RPMI8226 (cell line): ENCODE measurements around the gene STAT2.
"Not testable (repeated sequence)": the region's sequence is repeated elsewhere in the genome, so short reads cannot be mapped to it uniquely, and the experiment has no call there.

Source experiments
- DNase-seq: peaks from one replicate; pipeline ENCODE4 v3.0.0-alpha.2; 2015

The STAT2 gene

DNA sequence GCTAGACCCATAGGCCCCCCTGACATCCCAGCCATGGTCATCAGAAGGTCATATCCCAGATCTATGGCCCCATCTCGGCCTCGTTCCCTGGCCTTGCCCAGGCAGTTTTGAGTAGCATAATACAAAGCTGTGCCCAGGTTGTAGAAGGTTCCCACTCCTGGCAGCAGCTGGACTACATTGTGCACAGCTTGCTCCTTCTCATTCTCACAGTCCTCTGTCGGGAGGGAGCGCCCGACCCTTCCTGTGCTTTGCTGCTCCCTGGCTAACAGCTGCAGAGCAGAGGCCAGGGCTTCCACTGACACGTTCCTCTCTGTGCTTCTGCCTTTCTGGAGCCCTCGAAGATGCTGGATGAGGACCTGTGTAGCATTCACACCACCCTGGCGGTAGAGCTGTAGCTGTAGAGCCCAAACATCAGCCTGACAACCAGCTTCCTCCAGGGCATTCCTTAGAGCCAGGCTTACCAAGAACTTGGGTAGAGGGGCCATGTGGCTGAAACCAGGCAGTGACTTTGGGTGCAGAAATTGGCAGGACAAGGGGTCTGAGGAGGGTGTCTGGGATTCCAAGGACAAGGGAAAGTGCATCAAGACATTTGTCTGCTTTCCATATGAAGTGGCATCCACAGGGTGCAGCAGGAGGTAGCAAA is 1.7 kb upstream of the STAT2 start:
- no peak for DNase-seq

DNA sequence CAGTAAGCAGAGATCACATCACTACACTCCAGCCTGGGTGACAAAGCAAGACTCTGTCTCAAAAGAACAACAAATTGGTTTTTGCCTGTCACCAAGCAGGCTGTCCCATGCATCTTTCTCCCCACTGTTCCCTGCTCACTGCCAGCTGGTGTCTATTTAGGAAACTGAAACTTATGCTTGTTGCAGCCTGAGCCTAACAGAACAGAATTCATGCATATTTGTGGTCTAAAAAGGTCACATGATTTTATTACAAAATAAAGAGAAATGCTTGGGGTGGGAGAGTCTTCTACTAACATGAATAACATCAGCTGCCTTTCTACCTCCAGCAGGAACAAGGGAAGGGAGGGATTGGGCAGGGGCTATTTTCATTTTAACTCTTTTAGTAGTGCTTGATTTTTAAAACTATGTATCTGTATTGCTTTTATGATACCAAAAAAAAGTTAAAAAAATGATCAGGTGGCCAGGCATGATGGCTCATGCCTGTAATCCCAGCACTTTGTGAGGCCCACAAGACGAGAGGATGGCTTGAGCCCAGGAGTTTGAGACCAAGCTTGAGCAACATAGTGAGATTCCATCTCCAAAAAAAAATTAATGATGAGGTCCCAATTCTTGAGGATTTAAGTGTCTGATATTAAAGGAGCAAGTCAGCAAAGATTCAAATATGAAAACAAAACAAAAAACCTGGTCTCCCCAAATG is 923 bp downstream of the STAT2 start:
- DNase-seq: peak; percentile 77

DNA sequence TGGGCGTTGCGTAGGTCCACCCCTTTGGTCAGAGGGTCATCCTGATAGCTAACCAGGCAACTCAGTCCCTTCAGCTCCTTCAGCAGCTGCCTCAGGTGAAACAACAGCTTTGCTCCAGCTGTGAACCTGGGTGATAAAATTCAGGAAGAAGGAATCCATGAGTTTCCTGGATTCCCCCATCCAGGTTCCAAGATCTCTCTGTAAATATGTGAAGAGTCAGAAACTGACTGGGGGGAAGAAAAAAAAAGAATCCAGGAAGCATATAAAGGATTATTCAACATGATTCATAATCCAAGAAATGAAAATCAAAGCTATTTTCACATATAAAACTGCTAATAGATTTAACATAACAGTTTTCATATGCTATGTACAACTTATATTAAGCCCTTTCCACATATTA is 8.6 kb downstream of the STAT2 start:
- DNase-seq: no peak

DNA sequence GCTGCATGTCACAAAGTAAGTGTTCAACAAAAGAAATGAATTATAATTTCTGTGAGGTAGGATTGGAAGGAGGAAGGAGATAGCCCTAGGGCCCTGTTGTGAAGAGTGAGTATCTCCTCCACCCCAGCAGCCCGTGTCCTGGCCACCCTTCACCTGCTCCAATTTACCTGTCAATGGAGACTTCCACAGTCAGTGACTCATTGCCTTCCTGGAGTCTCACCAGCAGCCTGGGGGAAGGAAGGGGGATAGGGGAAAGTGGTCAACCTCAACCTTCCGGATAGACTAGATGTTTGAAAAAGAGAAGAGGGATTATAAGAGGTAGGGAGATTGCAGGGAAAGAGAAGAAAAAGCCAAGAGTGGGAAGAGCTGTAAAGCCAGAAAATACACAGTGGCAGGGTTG is 9.2 kb downstream of the STAT2 start:
- no peak for DNase-seq

DNA sequence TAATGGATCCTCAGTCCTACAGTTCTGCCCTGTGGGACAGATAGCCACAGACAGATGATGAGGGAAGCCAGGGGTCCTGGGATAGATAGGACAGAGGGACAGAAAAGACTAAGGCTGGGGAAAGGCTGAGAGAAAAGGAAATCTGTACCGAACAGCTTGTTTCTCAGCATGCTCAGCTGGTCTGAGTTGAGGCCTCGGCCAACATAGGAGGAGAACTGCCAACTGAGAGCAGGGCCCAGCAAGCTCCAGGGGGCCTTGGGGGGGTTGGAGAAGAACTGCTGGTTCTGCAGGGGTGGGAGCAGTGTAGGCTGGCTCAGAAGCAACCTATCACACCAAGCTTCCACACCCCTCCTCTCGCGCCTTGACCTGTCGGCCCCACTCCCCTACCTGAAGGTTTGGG is 11.1 kb downstream of the STAT2 start:
- DNase-seq: no peak

DNA sequence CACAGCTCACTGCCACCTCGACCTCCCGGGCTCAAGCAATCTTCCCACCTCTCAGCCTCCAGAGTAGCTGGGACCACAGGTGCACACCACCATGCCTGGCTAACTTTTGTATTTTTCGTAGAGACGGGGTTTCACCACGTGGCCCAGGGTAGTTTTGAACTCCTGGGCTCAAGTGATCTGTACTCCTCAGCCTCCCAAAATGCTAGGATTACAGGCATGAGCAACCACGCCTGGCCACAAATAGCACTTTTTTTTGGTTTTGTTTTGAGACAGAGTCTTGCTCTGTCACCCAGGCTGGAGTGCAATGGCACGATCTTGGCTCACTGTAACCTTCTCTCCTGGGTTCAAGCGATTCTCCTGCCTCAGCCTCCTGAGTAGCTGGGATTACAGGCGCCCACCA is 12.7 kb downstream of the STAT2 start:
- DNase-seq: not testable (repeated sequence)

DNA sequence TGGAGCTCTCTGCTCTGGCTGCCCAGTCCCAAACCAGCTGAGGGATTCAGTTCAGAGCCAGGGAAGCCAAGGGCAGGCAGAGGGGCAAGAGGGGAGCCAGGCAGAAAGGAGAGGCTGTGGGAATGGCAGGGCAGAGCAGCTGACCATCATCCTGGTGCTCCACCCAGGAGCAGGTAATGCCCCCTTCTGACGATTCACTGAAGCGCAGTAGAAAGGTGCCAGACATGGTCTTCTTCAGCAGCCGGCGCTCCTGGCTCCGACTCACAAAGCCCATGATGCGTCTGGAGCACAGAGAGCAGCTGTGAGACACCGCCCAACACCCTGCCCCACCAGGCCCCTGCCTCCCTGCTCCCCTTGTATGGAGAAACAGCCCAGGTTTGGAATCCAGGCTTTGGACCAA is 13.2 kb downstream of the STAT2 start:
- DNase-seq: no peak

DNA sequence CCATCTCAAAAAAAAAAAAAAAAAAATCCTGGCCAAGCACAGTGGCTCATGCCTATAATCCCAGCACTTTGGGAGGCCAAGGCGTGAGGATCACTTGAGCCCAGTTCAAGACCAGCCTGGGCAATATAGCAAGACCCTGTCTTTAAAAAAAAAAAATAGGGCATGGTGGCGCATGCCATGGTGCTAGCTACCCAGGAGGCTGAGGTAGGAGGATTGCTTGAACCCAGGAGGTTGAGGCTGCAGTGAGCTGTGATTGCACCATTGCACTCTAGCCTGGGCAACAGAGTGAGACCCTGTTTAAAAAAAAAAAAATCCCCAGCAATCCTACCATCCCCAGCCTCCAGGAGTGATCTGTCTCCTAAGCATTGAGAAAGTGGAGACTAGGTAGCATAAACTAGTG is 17.6 kb downstream of the STAT2 start:
- DNase-seq: not testable (repeated sequence)

DNA sequence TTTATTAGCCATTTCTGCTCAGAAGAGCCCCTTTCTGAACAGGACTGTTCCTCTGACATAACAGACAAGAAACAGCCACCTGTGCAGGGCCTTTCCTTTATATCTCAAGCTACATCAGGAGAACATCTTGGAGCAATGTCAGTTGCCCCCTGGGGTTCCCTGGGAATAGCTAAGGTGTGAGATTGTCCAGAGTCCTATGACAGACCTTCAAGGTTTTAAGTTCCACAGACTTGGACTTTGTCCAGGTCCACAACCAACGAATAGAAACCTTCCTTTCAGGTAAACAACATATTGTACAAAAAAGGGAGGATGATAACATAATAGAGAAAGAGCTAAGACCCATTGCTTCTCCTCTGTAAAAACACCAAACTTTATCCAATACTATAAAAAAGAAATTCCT is 18.3 kb downstream of the STAT2 start:
- no peak for DNase-seq

DNA sequence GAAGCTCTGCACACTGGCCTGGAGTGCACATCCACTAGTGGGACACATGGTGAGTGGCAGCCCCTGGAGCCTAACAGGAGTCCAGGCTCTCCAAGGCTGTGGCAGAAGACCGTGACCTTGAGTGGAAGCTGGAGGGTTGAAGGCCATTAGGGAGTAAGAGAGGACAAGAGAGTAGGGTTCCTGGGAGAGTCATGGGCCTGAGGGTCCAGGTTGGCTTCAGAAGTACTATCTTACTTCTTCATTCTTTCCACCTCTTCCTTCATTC is 20.8 kb downstream of the STAT2 start:
- DNase-seq: no peak

DNA sequence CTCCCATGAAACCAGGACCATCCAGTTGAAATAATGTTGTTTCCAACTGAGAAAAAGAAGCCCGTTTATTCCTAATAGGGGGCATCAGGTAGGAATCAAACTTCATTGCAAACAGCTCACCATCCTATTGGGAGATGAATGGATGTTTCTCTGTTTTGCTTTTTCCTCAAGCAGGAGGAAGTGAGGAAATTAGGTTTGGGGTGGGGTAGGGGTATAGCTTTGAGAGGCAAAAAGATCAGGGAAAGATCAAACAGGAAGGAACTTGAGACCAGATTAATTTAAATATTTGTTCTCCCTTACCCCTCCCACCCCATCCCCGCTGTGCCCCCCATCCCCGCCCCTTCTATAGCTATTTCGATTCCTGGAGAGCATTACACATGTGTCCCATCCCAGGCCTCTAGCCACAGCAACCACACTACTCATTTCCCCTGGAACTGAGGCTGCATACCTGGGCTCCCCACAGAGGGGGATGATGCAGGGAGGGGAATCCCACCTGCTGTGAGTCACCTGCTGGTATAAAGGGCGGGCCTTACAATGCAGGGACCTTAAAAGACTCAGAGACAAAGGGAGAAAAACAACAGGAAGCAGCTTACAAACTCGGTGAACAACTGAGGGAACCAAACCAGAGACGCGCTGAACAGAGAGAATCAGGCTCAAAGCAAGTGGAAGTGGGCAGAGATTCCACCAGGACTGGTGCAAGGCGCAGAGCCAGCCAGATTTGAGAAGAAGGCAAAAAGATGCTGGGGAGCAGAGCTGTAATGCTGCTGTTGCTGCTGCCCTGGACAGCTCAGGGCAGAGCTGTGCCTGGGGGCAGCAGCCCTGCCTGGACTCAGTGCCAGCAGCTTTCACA is 21.4 kb downstream of the STAT2 start, which contains the start of gene IL23A:
IL23A (plus strand) TSS at position 577 of the 850 bp plus-strand sequence; CDS start at position 738, 161 bp downstream.
- no peak for DNase-seq

DNA sequence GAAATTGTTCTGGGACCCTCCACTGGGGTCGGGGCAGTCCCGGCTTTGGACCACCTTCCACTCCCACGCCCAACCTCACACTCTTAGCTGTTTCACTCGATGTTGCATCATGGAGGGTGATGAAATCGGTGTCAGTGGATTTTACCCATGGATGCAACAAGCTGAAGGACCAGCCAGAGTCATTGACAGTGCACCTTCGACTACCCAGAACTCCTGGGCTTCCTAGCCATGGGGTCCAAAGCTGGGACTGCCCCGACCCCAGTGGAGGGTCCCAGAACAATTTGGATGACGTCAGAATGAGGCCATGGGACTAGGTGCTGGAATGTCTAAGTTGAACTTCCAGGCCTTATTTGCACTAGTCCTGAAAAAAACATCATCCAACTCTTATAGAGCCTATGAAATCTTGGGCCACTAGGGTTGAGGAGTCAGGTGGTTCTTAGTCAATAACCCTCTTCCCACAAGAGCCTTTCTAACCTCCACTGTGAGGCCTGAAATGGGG is 22.1 kb downstream of the STAT2 start:
- DNase-seq: no peak

DNA sequence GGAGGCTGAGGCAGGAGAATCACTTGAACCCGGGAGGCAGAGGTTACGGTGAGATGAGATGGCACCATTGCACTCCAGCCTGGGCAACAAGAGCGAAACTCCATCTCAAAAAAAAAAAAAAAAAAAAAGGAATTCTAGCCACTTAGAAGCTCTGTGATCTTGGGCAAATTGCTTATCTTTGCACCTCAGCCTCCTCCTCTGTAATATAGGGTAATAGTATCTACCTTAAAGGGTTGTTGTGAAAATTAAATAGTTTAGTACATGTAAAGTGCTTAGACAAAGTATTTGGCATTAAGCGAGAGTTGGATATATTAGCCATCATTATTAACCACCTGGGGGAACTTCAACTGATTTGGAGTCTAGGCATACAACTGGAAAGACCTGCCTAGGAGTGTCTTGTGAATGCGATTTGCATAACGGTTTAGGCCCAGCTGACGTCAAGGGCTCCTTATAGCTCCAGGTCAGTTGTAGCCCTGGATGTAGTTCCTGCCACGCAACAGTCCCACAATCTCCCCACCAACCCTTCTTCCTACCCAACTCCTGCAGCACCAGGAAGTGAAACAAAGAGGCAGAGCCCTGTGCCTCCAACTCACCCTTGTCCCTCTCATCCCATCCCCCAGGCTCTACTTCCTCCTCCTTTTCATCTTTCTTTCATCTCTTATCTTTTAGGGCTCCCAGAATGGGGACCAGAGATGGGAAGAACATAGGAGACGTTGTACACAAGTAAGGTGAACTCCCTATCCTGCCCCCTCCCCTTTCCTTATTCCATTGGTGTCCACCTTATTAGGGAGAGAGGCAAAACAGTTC is 23.3 kb downstream of the STAT2 start:
- no peak for DNase-seq

DNA sequence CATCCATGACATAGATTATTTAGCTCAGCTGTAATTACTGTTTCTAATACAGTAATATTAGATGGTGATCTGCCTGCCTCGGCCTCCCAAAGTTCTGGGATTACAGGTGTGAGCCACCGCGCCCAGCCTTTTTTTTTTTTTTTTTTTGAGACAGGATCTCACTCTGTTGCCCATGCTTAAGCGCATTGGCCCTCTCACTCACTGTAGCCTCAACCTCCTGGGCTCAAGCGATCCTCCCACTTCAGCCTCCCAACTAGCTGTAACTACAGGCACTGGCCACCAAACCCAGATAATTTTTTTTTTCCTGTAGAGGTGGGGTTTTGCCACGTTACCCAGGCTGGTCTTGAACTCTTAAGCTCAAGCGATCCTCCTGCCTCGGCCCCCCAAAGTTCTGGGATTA is 24.4 kb downstream of the STAT2 start:
- not testable (repeated sequence) for DNase-seq

DNA sequence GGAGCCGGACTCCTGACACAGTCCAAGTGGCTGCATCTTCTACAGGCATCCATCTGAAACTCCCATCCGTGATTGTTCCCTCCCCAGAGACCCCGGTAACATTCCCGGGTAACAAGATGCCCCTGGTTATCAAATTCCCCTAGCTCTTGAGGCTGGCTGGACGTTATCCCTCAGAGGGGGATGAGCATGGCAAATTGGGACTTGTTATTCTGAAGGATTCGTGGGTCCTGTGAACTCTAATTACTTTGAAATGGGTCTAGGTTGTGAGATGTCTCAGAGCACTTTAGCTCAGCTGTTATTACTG is 25.5 kb downstream of the STAT2 start:
- no peak for DNase-seq

DNA sequence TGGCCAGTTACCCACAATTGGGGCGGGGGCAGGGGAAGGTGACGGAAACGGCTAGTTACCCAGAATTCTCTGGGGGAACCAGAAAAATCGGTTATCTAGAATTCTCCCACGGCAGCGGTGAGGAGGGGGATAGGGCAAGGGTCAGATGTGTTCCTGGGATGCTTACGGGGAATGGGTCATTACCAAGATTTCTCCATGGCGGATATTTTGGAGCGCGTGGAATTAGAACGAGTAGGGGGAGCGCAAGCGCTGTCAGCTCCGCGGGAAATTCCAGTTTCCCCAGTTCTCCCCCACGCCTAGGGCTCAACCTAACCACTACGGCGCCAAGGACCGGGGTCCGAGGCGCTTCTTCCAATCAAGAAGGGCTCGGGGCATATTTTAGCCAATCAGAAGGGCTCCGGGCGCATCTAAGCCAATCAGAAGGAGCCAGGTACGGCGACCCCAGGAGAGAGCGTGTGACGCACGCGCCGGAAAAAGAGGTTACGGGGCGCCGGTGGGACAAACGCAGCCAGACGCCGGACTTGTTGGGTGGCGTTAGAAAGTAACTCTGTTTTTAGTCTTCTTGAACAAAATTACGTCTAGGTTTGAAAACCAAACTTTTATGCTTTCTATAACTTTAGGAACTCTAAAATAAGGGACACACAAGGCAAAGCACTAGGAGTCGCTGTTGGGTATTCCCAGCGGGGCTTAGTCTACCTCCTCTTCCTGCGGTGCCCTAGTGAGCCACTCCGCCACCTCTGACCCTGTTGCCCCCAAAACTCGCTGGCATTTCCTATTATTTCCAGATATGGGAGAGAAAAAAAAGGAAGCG is 26.0 kb downstream of the STAT2 start, which contains the start of gene PAN2:
PAN2 (minus strand) TSS at position 322 of the 811 bp plus-strand sequence. CDS start 906 bp downstream, outside the sequence.
- DNase-seq: peak; percentile 97

DNA sequence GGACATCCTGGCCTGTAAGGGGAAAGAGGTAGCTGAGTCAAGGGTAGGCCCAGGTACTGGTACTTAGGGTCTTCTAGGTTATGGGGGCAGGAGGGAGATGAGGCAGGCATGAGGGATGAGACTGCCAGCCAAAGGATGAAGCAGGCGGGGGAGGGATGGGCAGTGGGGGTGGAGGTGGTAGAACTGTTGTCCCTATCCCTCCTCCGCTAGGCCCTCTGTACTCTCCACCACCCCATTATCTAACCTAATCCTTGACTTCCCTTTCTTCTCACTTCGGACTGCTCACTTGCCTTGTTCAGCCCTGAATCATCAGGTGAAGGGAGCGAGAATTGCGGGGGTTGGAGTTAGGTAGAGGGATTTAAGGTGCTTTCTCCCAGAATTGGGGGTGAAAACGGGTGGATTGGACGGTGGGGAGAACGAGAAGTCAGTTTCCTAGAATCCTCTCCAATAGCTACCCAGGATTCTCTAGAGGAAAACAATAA is 26.7 kb downstream of the STAT2 start:
- DNase-seq: no peak

DNA sequence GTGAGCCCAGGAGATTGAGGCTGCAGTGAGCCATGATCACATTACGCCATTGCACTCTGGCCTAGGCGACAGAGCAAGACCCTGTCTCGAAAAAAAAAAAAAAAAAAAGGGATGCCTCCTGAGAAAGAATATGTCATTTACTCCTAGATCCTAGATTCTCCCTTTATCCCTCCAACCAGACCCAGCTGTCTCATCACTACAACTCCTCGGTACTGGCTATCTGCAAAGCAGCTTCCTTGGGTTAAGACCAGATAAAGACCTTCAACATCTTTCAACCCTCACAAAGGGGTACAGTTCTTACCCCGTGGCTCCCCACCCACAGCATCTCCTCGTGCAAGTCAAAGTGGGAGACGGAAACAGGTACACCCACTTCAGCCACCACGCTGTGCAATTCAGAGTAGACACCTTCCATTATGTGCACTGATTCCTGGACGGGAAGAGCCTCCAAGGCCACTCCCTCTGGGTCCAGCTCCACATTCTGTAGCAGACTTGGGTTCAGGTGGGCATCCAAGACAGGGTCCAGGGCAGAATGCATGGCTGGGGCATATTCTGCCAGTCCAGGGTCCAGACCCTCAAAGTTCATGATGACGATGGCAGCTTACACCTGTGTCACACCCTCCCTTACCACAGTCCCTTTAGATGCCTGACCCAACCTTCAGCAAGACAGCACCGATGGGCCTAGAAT is 27.3 kb downstream of the STAT2 start:
- DNase-seq: no peak

DNA sequence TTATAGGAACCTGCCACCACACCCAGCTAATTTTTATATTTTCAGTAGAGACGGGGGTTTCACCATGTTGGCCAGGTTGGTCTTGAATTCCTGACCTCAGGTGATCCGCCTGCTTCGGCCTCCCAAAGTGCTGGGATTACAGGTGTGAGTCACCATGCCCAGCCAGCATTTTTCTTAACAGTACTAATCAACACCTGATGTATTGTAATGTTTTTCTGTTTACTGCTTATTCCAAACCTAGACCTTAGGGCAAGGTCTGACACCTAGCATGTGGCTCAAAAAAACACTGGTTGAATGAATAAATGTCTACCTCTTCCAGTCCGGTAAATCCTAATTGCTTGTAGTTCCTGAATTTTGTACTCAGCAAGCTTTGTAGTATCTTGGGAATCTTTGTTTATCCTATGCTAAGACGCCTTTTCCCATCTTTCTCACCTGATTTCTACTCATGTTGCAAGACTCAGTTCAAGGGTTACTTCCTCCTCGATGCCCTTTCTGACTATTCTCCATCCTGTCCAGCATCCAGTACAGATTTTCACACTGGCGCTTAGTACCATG is 28.9 kb downstream of the STAT2 start:
- no peak for DNase-seq

DNA sequence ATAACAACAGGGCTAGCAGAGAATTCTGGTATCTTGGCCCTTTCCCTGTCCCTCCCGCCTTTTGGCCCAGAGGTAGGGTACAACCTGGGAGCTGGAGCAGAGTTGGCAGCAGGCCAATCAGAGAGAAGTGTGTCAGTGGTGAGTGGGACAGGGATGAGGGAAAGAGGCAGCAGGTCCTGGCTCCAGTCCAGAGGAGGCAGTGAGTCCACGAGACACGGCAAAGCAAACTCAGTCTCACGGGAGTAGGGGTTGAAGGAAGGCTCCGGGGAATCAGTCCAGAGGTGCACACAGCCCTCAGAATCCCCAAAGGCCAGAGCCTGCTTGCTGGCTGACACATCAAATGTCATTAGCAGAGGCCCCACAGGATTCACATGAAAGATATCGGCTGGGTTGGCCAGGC is 33.4 kb downstream of the STAT2 start:
- no peak for DNase-seq

DNA sequence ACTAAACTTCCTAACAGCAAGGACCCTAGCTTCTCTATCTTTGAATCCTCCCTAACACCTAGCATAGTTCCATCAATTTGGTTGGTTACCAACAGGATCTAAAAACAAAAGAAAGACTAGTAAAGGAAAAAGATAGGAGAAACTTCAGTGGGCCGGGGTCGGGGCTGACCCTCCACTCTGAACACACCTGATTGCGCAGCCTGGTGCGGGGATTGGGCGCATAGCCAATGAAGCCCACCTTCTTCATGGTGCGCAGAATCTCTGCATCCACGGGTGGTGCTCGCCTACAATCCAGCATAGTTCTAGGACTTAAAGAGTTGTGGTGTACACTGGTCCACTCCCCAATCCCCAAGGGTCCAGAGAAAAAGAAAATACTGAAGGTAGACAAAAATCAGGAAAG is 33.8 kb downstream of the STAT2 start:
- no peak for DNase-seq
